ENCODE data around the gene RIPK3.
A peak's percentile ranks its signal among the peaks of the same experiment; 100 is the strongest.

Gene RIPK3

DNA sequence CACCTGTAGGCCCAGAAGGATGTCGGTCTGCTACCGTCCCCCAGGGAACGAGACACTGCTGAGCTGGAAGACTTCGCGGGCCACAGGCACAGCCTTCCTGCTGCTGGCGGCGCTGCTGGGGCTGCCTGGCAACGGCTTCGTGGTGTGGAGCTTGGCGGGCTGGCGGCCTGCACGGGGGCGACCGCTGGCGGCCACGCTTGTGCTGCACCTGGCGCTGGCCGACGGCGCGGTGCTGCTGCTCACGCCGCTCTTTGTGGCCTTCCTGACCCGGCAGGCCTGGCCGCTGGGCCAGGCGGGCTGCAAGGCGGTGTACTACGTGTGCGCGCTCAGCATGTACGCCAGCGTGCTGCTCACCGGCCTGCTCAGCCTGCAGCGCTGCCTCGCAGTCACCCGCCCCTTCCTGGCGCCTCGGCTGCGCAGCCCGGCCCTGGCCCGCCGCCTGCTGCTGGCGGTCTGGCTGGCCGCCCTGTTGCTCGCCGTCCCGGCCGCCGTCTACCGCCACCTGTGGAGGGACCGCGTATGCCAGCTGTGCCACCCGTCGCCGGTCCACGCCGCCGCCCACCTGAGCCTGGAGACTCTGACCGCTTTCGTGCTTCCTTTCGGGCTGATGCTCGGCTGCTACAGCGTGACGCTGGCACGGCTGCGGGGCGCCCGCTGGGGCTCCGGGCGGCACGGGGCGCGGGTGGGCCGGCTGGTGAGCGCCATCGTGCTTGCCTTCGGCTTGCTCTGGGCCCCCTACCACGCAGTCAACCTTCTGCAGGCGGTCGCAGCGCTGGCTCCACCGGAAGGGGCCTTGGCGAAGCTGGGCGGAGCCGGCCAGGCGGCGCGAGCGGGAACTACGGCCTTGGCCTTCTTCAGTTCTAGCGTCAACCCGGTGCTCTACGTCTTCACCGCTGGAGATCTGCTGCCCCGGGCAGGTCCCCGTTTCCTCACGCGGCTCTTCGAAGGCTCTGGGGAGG is 28.9 kb downstream of the RIPK3 start, which contains the start of gene LTB4R:
Gene LTB4R, plus strand, starts transcription at position 857 of the 959 bp plus-strand sequence. CDS start 4,150 bp downstream, outside the sequence.
- Histone ChIP-seq H3K4me3 (peak within 1 kb of the TSS; percentile 46 to 60 (median 51)), H3K27ac (peak within 1 kb of the TSS; percentile 55 to 94 (median 89))

DNA sequence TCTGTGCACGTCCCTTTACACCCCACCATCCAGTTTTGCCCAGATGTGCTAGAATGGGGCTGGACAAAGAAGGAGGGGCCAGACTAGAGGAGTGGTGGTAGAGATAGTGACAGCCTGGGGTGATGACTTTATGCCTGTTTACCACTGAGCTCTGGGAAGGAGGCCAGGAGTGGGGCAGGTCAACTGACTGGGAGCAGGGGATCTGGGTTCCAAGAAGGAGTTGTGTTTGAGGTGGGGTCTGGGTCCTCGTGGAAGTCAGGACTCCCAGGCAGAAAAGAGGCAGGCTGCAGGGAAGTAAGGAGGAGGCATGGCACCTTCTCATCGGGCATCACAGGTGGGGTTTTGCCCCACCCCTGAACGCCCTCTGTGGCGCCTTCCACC is 29.5 kb downstream of the RIPK3 start:
- Histone ChIP-seq H3K4me3 (peak overlapping the region; percentile 46 to 60 (median 51)), H3K27ac (peak overlapping the region; percentile 55 to 94 (median 89))

DNA sequence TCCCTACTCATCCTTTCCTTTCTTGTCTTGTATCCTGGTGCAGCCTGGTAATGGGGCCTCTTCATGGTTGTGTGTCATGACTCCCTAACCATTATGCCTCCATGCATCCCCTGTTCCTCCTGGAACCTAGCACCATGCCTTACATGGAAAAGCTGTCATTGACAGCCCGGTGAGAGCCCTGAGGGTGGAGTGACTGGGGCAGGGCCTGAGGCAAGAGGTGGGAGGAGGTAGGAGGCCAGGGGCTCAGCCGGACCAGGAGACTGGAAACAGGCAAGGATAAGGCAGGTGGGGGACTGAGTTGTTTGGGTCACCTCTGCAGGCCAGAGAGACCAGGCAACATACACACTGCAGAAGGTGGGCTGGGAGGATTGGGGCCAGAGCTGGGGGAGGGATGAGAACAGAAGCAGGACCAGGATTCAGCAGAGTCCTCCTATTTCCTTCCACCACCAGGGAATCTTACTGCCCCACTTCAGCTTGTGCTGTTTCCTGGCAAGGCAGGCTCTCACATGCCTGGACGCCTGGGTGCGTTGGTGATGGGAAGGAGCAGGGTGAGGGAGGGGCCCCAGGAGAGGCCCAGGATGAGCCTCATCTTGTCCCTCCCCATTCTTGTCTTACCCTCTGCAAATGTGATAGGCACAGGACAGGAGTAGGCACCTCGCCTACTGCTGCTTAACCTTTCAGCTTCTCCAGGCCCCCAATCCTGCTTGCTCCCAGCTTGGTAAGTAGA is 30.1 kb downstream of the RIPK3 start, which contains the start of gene LTB4R2:
Gene LTB4R2, plus strand, starts transcription at position 603 of the 727 bp plus-strand sequence. CDS start 525 bp downstream, outside the sequence.
- Histone ChIP-seq H3K4me3 (peak within 1 kb of the TSS; percentile 46 to 60 (median 51)), H3K27ac (peak within 1 kb of the TSS; percentile 55 to 94 (median 89))

DNA sequence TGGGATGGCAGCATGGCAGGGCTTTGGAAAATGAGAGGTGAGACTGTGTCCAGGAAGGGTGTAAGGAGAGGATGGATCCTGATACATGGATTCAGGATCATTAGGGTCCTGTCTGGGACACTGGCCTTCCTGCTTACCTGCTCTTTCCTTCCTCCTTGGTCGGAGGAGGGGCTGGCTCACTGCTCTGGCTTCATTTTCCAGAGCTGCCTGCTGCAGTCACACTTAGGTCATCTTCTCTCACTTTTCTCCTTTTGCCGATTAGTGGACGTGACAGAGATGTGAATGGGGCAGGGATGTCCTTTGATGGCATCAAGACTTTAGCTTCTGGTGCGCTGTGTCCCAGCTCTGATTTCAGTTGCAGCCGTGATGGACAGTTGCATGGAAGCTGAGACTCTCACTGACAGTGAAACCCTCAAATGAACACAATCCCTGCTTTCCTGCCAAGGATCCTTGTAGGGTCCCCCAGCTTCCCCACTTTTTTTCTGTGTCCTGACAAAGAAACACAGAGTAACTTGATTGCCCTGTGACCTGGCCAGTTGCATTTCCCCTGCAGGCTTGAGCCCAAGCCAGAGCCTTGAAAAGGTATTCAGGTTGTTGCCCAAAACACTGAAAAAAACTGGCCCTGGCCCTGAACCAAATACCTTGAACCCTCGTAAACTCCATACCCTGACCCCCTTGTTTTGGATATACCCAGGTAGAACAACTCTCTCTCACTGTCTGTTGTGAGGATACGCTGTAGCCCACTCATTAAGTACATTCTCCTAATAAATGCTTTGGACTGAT is 31.3 kb downstream of the RIPK3 start:
- H3K4me3 ChIP-seq = no peak overlapping the region
- peak overlapping the region in 13 of 21 experiments; percentile 29 to 94 (median 90) for H3K27ac ChIP-seq

DNA sequence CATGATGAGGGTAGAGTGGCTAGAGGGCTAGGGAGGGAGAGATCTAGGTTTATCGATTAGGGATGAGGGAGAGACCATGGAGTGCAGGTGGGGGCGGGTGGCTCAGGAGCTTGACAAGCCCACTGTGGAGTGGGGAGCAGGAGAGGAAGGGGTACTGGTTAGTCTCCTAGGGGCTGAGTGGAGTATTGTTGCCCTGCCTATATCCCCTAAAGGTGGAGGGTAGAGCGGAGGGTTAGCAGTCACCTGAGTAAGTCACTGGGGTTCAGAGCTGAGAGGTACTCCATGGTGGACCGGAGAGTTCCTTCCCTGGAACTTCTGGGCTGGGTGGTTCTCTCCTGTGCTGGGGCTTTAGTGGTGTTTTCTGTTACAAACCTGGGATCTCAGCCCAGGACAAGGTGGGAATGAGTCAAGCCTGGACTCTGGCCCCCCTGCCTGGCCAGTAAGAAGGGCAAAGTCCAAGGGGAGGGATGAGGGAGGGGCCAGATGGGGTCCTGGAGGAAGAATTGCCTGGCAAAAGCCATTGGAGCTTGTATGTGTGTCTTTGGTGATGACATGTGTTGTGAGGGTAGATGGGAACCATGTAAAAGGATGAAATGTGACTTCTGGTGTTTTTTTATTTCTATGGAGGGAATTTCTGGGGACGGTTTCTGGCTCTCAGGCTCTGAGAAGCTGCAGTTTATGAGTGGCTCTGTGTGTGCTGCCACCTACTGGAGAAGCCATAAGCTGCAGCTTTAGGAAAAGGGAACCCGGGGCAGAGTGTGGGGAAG is 32.0 kb downstream of the RIPK3 start, which contains the start of gene CIDEB:
Gene CIDEB, minus strand, starts transcription at position 403 of the 767 bp plus-strand sequence. Its CDS starts 119 bp downstream, at position 284.
- peak within 1 kb of the TSS in 12 of 21 experiments; percentile 29 to 94 (median 90) for H3K27ac ChIP-seq
- no peak within 1 kb of the TSS for H3K4me3 ChIP-seq

DNA sequence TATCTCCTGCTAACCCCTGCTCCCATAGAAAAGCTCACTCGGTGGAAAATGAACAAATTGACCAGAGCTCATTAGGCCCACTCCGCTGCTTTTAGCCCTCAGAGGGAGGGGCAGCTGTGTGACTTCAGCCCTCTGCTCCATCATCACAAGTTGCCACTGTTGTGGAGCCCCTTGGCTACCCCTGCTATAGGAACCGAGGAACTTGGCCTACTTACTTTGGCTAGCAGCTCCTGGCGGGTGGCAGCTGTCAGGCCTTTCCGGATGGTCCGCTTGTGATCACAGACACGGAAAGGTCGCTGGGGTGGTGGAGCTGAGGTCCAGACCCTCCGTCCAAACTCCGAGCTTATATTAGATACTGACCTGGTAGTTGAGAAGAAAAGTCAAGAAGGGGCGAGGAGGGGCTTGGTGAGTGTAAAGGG is 32.6 kb downstream of the RIPK3 start:
- H3K27ac ChIP-seq = no peak overlapping the region
- H3K4me3 ChIP-seq = no peak overlapping the region

DNA sequence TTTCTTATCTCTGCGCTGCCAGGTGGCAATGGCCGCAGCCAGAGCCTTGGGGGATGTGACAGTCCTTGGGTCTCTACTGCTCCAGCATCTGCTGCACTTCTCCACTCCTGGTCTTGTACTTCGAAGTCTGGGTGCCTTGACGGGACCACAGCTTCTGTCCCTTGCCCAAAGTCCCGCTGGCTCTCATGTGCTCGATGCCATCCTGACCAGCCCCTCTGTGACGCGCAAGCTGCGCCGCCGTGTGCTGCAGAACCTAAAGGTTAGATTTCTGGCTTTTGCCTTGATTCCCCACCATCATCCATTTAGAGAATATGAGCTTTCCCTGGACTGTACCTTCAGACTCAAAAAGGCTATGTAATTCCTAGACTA is 35.8 kb downstream of the RIPK3 start:
- Histone ChIP-seq H3K27ac (no peak overlapping the region), H3K4me3 (no peak overlapping the region)

DNA sequence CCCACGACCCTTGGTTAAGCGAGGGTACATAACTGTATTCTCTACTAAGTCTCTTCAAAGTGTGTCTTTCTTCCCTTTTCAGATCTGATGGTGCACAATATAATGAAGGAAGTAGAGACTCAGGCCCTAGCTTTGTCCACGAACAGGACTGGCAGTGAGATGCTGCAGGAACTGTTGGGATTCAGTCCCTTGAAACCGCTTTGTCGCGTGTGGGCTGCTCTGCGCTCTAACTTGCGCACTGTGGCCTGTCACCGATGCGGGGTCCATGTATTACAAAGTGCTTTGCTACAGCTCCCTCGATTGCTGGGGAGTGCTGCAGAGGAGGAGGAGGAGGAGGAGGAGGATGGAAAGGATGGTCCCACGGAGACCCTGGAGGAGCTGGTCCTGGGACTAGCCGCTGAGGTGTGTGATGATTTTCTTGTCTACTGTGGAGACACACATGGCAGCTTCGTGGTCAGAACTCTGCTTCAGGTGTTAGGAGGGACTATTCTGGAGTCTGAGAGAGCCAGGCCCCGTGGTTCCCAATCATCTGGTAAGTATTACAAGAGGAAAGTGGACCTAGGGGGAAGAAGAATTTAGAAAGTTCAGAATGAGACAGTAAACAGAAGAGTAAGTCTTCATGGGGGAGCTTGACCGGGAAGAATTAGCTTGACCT is 39.3 kb downstream of the RIPK3 start:
- H3K27ac ChIP-seq = peak overlapping the region; percentile 56 to 98 (median 90)
- peak overlapping the region; percentile 63 to 87 (median 74) for H3K4me3 ChIP-seq

DNA sequence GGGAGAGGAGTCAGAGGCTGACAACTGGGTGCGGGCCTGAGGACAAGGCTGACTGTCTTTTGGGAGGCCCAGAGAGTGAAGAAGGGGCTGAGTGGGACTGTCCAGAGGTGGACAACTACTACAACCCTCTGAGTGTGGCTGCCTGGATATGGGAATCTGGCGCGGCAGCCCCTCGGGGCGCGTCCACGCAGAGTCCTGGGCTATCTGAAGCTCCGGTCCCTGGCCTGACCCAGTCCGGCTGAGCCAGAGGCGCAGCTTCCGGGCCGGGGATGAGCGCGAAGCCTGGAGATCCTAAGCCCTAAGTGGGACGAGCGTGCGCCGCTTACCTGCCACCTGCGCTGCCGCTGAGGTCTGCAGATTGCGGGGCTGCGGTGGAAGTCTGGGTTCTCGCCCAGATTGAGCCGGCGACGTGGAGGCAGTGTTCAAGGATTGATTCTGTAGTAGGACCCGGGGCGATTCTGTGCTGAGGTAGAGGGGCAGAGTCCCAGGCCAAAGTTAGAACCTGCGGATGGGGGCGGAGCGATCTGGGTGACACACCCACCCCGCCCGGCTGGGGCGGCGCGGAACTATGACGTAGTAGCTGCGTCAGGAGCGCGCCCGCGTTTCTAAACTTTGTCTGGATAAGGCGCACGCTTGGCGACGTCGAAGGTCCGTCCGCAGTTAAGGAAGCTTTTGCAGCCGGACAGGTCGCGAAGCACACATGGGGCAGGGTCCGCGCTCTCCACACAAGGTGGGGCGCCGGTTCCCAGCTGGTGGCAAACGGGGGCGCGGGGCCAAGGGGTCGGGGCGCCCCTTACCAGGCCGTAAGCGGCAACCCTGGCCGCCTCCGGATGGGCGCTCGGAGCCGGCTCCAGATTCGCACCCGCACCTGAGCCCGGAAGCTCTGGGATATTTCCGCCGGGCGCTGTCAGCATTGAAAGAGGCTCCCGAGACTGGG is 40.3 kb downstream of the RIPK3 start, which contains the start of the genes DHRS1 and NOP9:
Gene DHRS1, minus strand, starts transcription at position 526 of the 937 bp plus-strand sequence. CDS start 674 bp downstream, outside the sequence.
Gene NOP9, plus strand, starts transcription at position 596 of the 937 bp plus-strand sequence. Its CDS starts 105 bp downstream, at position 701.
- H3K4me3 ChIP-seq = peak within 1 kb of the TSS; percentile 63 to 87 (median 74)
- H3K27ac ChIP-seq = peak within 1 kb of the TSS; percentile 61 to 98 (median 91)

DNA sequence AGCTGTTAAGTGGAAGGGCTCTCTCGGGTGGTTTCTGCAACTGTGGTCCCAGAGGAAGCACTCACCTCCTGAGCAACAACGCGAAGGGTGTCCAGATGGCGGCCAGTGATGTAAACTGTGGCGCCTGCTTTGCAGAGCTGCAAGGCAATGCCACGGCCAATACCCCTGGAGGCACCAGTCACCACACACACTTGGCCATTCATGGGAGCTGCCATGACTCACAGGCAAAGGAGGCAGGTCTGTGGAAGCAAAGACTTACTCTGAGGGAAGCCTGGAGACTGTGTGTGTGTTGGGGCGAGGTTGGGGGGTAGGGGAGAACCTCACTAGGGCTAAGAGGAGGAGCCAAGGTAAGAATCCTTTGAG is 40.9 kb downstream of the RIPK3 start:
- peak overlapping the region; percentile 61 to 98 (median 91) for H3K27ac ChIP-seq

DNA sequence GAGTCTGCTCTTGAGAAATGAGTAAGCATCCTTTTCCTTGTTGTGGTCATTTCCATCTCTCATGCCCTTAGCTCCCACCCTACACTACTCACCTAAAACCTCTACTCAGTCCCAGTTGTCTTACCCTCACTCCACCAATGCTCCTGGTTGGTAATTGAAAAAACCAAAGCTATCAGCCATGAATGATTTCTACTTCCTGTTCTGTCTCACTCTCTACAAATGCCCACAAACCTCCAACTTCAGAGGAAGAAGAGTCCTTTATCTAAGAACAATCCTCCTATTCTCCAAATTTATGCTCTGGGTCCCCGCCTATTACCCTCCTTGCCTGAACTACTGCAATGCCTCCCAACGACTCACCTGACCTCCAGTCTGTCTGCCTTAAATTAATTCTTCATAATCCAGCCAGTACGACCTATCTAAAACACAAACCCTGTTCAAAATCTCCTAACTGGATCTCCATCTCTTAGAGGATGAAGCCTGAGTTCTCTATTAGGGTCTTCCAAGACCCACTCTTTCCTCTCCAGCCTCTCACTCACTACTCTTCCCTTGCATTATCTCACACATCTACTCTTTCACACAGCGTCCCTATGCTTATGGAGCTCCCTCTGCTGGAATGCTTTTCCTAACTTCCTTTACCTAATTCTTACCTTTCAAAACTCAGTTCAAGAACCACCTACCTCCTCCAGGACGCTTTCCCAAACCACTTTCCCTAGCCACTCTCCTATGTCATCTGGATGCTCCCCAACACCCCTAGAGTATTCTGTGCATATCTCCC is 42.4 kb downstream of the RIPK3 start:
- Histone ChIP-seq H3K4me3 (no peak overlapping the region), H3K27ac (peak overlapping the region in 12 of 21 experiments; percentile 1 to 89 (median 33))

More for the DNA sequence above, 40.9 kb downstream of the RIPK3 start:
- peak overlapping the region; percentile 63 to 87 (median 74) for H3K4me3 ChIP-seq

DNA sequence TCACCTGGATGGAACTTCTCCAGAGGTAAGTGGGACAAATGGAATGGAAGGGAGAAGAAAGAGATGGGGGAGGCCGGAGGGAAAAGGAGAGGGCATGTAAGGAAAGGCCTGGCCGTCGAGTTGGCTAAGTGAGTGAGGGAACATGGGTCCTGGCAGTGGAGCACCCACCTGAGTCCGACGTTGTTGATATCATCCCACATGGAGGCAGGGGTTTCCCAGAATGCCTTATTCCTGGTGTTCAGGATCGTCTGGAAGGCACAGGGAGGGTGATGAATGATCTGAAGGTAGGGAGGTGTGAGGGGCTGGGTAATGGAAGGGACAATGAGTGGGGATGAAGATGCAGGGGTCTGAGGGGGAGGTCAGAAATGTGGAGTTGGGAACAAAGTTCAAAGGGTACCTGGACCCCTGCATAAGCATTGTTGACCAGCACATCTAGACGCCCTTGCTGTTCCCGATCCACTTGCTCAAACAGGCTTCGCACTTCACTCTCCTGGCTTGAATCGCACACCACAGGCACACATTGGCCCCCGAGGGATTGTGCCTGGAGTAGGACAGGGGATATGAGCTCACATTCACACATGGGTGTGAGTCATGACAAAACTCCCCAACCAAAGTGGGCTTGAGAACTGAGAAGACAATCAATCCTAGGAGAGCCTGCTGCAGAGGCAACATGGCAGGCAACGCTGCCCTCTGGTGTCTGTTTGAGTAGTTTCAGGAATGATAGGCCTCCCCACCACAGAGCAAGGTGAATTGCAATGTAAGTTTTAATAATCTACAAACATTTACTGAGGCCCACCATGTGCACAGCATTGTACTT is 43.2 kb downstream of the RIPK3 start:
- Histone ChIP-seq H3K4me3 (no peak overlapping the region), H3K27ac (peak overlapping the region in 11 of 21 experiments; percentile 14 to 66 (median 51))

DNA sequence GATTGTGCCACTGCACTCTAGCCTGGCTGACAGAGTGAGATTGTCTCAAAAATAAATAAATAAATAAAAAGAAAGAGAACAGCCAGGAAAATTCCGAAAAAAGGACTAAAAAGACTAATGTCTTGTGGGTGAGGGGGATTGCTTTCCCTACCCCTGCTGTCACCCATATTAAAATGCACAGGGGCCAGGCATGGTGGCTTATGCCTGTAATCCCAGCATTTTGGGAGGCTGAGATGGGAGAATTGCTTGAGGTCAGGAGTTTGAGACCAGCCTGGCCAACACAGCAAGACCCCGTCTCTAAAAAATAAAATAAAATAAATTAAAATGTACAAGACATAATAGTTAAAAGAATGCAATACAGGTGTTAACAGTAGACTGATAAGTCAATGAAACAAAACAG is 46.3 kb downstream of the RIPK3 start:
- no peak overlapping the region for H3K4me3 ChIP-seq

DNA sequence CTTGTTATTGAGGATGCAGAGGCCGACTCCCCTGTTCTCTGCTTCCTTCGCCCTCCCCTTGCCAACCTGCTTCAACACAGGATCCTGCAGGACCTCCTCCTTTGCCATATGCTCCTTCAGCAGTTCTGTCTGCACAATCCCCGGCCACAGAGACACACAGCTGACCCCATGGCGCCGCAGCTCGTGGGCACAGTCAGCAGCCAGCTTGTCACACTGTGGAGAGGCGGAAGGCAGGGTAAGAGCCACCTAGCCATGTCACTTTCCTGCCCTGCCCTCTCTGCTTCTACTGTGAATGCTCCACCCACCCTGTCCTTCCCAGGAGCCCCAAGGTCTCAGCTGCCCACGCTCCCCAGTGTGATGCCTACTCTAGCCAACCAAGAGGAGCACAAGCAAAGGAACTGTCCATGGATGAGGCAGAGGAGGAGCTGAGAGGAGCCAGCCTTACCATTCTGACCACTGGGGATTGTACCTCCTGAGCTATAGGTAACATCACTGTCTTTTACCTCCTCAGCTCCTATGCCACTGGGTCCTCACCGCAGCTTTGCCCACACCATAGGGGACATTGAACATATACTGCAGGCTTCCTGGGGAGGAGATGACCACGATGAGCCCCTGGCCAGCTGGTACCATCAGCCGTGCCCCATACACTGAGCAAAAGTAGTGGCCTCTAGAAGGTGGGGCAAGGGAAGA is 47.5 kb downstream of the RIPK3 start:
- Histone ChIP-seq H3K4me3 (no peak overlapping the region), H3K27ac (no peak overlapping the region)

More for the DNA sequence above, 46.3 kb downstream of the RIPK3 start:
- H3K27ac ChIP-seq = no peak overlapping the region

Data from skin epidermis (tissue), 12 donors.